ENCODE measurements around the gene HIP1. TPM values are rescaled to one million over a fixed set of nuclear protein-coding genes. Genes with fewer than 3 reads are reported as not detected.

The HIP1 gene
- total and polyA plus RNA-seq, 2 of the 4 experiments (the other 2 are of a cell fraction), result 6.8 to 10.0 TPM

- Histone ChIP-seq H4K8ac (ENCODE audit: low read depth in 2 of 2, low read length in 2 of 2) (no peak overlapping the region), H2AFZ (replicated peaks; ENCODE audit: low read length, poor library complexity) (no peak overlapping the region), H2BK5ac (ENCODE audit: low read depth, low read length, poor library complexity, severe bottlenecking) (no peak overlapping the region), H3K4me2 (ENCODE audit: low read depth, low read length) (no peak overlapping the region), H3K56ac (ENCODE audit: extremely low read depth, insufficient read depth, low read length) (no peak overlapping the region), H3K23ac (ENCODE audit: low read depth, low read length) (no peak overlapping the region), H3K9me1 (ENCODE audit: insufficient read depth, low read length) (0 out of 2 replicates have a peak, but pooled peaks cover 4% of the 10 kb centered on the region), H3K9ac (ENCODE audit: low read depth, low read length) (no peak overlapping the region), H2AK5ac (ENCODE audit: low read depth, low read length) (no peak overlapping the region), H3K79me1 (ENCODE audit: low read depth in 1 of 2, low read length in 2 of 2) (no peaks in the 10 kb centered on the region), H4K5ac (ENCODE audit: low read depth, low read length) (no peak overlapping the region), H2BK20ac (ENCODE audit: low read depth, low read length) (no peak overlapping the region), H3K4ac (ENCODE audit: low read depth, low read length) (no peak overlapping the region), H2BK15ac (ENCODE audit: low read depth, low read length) (no peak overlapping the region), H3K14ac (replicated peaks; ENCODE audit: low read depth, low read length) (no peak overlapping the region), H3K18ac (ENCODE audit: low read depth, low read length) (no peak overlapping the region), H3K9me3 (ENCODE audit: control insufficient read depth, insufficient read depth, low read length) (no peaks in the 10 kb centered on the region), H3K4me1 (ENCODE audit: control insufficient read depth, insufficient read depth, low read length) (no peaks in the 10 kb centered on the region), H4K91ac (ENCODE audit: insufficient read depth, low read depth, low read length) (no peak overlapping the region), H3K4me3 (ENCODE audit: insufficient read depth, low read depth, low read length) (no peak overlapping the region), H3K36me3 (ENCODE audit: control insufficient read depth, insufficient read depth, low read length) (peaks cover 11% of the 10 kb centered on the region), H2BK120ac (ENCODE audit: low read depth, low read length) (no peak overlapping the region), H3K27me3 (ENCODE audit: control insufficient read depth, insufficient read depth, low read length) (no peaks in the 10 kb centered on the region), H4K20me1 (ENCODE audit: insufficient read depth, low read length) (no peaks in the 10 kb centered on the region; the same call in 1 of the 2 replicates), H3K27ac (ENCODE audit: insufficient read depth, low read length) (no peak overlapping the region), H2AK9ac (replicated peaks; ENCODE audit: low read depth, low read length, poor library complexity) (peak overlapping the region; percentile 25)
- dilution Hi-C loops (cut with HindIII; ENCODE audit: low sequenced_read_pairs, unreplicated experiment) (no loop called here), in situ Hi-C loops (cut with MboI; ENCODE audit: low sequenced_read_pairs) (no loop called here), intact Hi-C loops (cut with micrococcal nuclease) (no loop called here)
- DNase-seq (no peak), ATAC-seq (ENCODE audit: low read depth) (no peak)
- CTCF ChIA-PET, result interaction anchor here (0.6 kb wide), 1 partner anchor 28 kb away, joined by 4 read pairs; no protein-coding TSS in a partner anchor
- no peak for TF ChIP-seq SMC3 (IDR thresholded peaks at IDR 0.05; ENCODE audit: low read depth, low read length)
- no peak for TF ChIP-seq FOS (IDR thresholded peaks at IDR 0.05; ENCODE audit: low read depth, low read length)
- no peak for TF ChIP-seq ELK1 (IDR thresholded peaks at IDR 0.05; ENCODE audit: borderline replicate concordance, low read depth, low read length)
- no peak for TF ChIP-seq MAFK (IDR thresholded peaks at IDR 0.05; ENCODE audit: low read depth, low read length)
- TF ChIP-seq MXI1 (IDR thresholded peaks at IDR 0.05; ENCODE audit: borderline replicate concordance, low read depth, low read length), result no peak
- TF ChIP-seq BHLHE40 (IDR thresholded peaks at IDR 0.05; ENCODE audit: low read depth, low read length), result no peak
- no peak for TF ChIP-seq NFE2L2 (IDR thresholded peaks at IDR 0.05; ENCODE audit: low read depth, low read length)
- no peak for TF ChIP-seq CHD1 (IDR thresholded peaks at IDR 0.05; ENCODE audit: low read depth, low read length)
- no peak for TF ChIP-seq RCOR1 (IDR thresholded peaks at IDR 0.05; ENCODE audit: insufficient replicate concordance, low read length)
- no peak for TF ChIP-seq POLR2A (IDR thresholded peaks at IDR 0.05; ENCODE audit: low read depth, low read length)
- TF ChIP-seq RFX5 (IDR thresholded peaks at IDR 0.05; ENCODE audit: low read depth, low read length), result no peak
- TF ChIP-seq CTCF (conservative IDR thresholded peaks at IDR 0.05; ENCODE audit: low read depth, low read length), result no peak
- TF ChIP-seq MAZ (IDR thresholded peaks at IDR 0.05; ENCODE audit: borderline replicate concordance, low read depth, low read length), result no peak
- TF ChIP-seq USF2 (IDR thresholded peaks at IDR 0.05; ENCODE audit: low read depth, low read length), result no peak
- TF ChIP-seq CEBPB (IDR thresholded peaks at IDR 0.05; ENCODE audit: low read depth, low read length), result no peak
- TF ChIP-seq RAD21 (IDR thresholded peaks at IDR 0.05; ENCODE audit: low read length), result no peak
- 100% methylated on average over 6 of the region's 14 CpGs; no CpG with 5 or more reads in 1 of the 2 experiments for WGBS, 2 experiments (ENCODE audit: extremely low coverage in 2 of 2, insufficient read length in 1 of 2)
- no TSS peak for BruUV-seq (replicated peaks)
- POLR2A ChIA-PET (ENCODE audit: unreplicated experiment), result no interaction called here
Observed at GRCh38 chr7:75573477-75574019, 165.2 kb downstream of the HIP1 start.
